GM19468 (cell line): Measurements from ENCODE around the gene LARGE1.

Experiments used
- ATAC-seq: cut with Tn5 transposase; IDR thresholded peaks from one replicate; pipeline ENCODE4 v1.9.1; 2021; ENCODE audit warnings: mild to moderate bottlenecking, moderate library complexity, moderate number of reproducible peaks; ENCODE audit not compliant: unreplicated experiment; ENCODE audit errors: extremely low read depth

The LARGE1 gene

DNA sequence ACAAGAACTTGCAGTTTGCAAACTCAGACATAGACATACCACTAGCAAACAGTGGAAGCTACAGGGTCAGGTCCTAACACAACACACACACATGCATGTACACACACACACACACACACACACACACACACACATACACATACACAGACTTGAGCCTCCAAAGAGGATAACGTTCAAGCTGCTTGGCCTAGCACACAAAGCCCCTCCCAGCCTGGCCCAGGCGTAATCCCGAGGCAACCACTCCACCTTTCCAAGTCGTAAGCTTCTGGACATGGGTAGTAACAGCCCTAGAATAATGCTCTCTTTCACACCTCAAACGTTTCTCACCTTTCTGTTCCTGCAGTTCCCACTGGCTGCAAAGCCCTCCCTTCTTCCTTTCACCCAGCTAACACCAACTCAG lies 88.6 kb downstream of the LARGE1 start:
- no peak for ATAC-seq

DNA sequence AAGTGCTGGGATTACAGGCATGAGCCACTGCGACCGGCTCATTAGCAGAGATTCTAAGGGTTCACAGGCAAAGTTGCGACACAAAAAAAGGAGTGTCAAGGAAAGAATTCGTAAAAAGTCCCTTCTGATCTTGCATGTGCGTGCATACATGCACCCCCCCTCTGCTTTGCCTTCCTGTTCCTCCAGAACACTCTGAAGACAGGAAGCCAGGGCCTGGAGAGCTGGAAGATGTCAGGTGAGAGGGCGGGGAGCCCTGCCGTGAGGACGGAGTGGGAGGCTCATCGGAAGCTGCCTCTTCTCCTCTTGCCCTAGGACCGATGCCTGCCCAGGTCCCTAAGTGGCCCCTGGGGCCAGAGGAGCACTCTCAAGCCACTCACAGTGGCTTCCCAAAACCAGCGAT lies 89.1 kb downstream of the LARGE1 start:
- no peak for ATAC-seq

GRCh38 chr22:33829546-33830280 lies 90.6 kb downstream of the LARGE1 start:
- ATAC-seq = no peak

- ATAC-seq = no peak
Measured at GRCh38 chr22:33828302-33828701, 92.0 kb downstream of the LARGE1 start.

- no peak for ATAC-seq
Measured at GRCh38 chr22:33825761-33826160, 94.5 kb downstream of the LARGE1 start.

DNA sequence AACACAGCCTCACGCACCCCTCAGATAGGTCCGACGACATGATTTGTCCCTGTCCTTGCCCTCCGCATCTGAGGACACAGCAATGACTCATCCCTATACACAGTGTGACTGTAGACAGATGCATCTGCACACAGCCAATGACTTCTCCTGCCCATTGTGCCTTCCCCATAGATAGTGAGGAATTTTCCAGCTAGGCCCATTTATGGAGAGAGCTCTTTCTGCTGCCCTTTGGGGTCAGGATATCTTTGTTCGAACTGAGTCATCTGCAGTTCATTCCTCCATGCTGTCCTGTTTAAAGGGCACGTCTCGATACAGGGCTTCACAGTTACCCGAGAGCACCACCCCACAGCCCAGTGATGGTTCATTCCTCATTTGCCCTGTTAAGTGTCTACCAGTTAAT lies 96.7 kb downstream of the LARGE1 start:
- ATAC-seq = no peak

DNA sequence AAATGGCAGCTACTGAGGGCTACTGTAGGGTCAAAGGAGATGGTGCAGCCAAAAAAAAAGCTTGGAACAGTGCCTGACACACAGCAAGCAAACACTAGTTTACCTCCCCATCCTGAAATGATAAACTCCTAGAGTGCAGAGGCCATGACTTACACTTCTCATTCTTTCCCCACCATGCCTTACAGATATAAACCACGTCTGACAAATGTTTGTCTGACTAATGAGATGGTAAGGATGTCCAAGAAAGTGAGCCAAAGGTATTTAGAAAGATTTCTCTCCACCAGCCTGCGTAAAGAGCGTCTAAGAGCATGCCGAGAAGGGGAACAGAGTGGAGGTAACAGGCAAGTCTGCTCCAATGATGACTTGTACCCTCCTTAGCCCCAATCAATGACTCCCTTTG lies 99.0 kb downstream of the LARGE1 start:
- ATAC-seq = no peak

GRCh38 chr22:33819743-33820142 lies 100.5 kb downstream of the LARGE1 start:
- ATAC-seq = no peak

DNA sequence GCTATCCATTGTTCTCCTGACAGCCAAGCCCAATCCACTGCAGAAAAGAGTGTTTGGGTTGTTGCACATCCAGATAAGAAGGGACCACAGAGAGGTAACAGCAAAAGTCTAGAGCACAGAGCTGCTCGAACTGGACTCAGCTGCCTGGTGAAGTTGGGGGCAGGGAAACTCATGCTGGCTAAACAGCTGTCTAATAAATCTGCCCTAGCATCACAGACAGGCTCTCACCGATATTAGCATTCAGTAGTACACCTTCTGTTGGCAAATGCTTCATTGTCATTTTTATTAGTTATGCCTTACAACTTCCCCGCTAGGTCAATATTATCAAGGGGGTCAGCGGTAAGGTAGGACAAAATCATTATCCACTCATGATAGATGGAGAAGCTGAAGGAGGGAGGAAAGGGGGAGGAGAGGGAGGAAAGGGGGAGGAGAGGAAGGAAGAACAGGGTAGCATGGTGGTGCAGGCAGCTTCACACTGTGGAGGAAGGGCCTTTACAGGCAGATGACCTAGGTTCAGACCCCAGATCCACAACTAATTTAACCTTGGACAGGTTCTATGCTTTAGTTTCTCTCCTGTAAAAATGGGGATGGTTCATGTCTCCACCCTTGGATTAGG lies 102.7 kb downstream of the LARGE1 start:
- no peak for ATAC-seq

GRCh38 chr22:33812360-33812977 lies 107.8 kb downstream of the LARGE1 start:
- no peak for ATAC-seq

DNA sequence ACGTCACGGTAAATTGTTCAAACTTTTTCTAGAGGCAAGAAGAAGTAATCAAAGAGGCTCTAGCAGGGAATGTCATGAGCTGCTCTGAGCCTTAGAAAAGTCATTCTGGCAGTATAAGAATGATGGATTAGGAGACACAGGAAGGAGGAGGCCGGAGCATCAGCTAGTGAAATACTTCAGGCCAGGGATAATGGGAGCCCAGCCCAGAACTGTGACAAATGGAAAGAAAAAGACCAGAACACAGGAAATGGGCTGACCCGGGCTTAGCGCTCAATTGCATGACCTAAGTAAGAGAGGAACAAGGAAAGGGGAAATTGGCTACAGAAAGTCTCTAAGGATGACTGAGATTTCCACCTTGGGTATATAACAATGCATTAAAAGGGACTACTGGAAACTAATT lies 108.6 kb downstream of the LARGE1 start:
- ATAC-seq = no peak

DNA sequence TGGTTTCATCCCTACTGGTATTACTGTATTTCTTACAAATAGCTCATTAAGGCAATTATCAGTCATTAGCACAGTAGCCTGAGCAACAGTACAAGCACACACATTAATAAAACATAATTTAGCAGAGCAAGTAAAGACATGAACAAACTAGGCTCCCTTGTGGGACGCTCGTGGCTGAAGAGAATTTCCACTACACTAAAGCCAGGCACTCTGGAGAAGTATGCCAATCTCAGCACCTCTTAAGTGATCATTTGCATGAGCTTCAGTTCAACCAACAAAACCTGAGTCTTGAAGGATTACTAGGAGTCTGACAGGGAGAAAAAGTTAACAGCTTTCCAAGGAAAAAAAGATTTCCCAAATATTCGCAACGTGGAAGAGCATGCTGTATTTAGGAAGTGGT lies 109.1 kb downstream of the LARGE1 start:
- no peak for ATAC-seq

- ATAC-seq = no peak
Measured at GRCh38 chr22:33807470-33807869, 112.8 kb downstream of the LARGE1 start.

DNA sequence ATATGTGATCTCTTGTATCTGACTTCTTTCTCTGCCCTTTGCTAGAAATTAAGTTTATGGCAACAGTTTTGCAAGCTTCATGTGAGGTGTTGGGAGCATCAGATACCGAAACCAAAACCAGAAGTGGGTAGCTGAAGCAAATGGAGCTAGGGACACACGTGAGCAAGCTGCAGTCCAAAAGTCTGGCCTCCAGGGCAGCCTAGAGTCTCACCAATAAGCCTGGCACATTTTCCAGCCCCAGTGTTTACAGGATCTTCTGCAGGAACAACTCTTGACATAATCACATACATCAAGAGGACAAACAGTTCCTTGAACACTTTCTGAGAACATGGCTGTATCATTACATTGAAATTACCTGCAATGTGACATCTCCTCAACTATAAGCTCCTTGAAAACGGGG lies 114.1 kb downstream of the LARGE1 start:
- no peak for ATAC-seq

- no peak for ATAC-seq
Measured at GRCh38 chr22:33803371-33804282, 116.6 kb downstream of the LARGE1 start.

GRCh38 chr22:33798401-33798800 lies 121.9 kb downstream of the LARGE1 start:
- no peak for ATAC-seq

DNA sequence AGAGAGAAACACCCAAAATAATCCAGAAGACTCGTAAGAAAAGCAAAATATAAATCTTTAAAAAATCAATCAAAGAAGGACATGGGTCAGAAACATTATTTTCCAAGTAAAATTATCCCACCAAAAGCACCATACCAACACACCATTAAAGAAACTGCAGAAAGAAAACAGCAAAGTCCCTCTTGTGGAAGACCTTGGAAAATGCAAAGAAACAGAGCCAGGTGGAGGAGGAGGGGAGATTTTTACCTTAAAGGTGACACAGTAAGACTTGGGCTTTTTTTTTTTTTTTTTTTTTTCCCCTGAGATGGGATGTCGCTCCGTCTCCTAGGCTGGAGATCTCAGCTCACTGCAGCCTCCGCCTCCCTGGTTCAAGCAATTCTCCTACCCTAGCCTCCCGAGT lies 123.8 kb downstream of the LARGE1 start:
- no peak for ATAC-seq

- no peak for ATAC-seq
Measured at GRCh38 chr22:33793475-33793874, 126.8 kb downstream of the LARGE1 start.

DNA sequence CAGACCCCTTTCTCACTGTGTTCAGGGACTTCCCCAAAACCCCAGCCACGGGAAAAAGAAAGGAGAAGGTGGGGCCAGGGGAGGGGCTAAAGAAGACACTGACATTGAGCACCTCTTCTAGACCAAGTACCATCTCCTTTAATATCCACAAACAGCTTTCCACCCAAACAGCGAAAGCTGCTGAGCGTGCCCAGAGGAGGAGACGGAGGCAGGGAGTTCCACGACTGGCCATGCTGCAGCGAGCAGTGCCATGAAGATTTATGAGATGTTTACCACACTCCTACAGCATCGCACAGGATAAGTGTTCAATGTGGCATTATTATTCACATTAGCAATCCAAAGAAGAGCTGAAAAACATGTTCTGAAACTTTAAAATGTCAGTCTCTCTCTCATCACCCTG lies 127.4 kb downstream of the LARGE1 start:
- no peak for ATAC-seq

DNA sequence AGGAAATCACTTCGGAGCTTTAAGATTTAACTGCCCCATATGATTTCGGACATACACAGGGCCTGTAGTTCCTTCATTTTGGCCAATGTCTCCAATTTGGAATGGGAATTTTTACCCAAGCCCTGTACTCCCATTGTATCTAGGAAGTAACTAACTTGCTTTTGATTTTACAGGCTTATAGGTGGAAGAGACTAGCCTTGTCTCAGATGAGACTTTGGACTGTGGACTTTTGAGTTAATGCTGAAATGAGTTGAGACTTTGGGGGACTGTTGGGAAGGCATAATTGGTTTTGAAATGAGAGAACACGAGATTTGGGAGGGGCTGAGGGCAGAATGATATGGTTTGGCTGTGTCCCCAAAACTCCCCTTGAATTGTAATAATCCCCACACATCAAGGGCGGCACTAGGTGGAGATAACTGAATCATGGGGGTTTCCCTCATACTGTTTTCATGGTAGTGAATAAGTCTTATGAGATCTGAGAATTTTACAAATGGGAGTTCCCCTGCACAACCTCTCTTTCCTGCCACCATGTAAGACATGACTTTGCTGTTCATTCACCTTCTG lies 130.5 kb downstream of the LARGE1 start:
- no peak for ATAC-seq
